Tongue (tissue), 2 donors: ENCODE measurements around the gene EPX. TPM values are rescaled to one million over a fixed set of nuclear protein-coding genes. Genes with fewer than 3 reads are reported as not detected.

Experiments
- DNase-seq: peaks from one replicate; pipeline ENCODE4 v3.0.0-alpha.2; 2015
- total RNA-seq: library from RNA; depleted of rRNA; stranded (reverse); fragments of >200 nt; gene quantifications from one replicate; pipeline ENCODE4 v1.2.3, GENCODE V29; 2014

The EPX gene
- total RNA-seq, 1 donor from 2014 or later, result not detected

DNA sequence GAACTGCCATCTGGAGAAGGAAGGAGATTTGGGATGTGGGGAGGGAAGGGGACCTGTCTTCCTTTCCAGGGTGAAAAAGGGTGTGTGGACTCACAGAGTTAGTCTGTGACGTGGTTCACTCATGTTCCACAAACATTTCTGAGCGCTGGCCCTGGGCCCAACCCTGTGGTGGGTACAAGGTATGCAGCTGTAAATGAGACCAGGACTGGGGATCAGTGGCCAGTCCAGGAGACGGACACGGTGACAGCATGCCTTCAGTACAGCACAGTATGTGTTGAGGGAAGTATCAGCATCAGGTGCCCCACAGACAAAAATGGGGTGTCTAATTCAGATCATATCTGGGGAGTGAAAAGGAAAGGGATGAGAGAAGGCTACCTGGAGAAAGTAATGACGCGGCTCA lies 5.5 kb upstream of the EPX start:
- DNase-seq, result no peak

DNA sequence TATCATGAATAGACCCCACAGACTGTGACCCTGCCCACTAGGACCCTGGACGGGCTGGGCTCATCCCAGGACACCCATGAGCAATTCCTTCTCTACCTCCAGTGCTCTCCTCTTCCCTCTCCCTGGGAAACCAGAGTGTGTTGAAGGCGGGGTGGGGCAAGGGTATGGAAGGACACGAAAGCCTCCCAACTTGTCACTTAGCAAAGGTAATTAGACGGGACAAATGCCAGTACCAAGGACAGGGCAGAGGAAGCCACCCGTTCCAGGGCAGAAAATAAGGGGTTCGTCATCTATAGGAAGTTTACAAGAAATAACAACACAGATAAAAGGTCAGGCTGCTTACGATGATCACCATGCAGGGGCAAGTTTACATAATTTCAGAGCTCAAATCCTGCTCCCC lies 4.9 kb upstream of the EPX start:
- no peak for DNase-seq

DNA sequence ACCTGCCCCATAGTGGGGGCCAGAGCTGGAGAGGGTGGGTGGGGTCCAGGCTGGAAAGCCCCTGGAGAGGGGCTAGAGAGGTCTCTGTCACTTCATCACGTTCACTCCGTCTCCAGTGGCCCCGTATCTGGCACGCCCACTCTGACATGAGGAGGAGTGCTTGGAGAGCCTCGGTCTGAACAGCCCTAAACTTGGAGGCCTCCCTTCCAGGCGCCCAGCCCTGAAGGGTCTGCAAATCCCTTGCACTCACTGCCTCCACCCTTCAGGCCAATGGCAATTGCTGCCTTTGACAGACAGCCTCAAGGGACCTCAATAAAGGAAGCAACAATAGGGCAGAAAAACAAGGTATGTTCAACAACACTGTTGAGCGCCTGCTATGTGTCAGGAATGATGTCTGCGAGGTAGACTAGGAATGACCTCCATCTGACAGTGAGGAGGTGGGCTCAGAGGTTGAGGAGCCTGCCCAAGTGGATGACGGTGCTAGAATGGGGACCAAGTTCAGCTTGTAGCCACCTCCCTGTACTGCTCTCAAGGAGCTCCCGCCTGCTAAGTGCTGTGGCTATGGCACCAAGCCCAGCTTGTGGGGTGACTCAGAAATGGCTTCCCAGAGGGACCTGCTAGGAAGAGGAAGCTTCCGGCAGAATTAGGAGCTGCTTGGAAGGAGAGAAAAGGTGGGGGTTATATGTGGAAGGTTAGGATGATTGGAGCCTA lies 2.9 kb upstream of the EPX start:
- DNase-seq, result no peak

DNA sequence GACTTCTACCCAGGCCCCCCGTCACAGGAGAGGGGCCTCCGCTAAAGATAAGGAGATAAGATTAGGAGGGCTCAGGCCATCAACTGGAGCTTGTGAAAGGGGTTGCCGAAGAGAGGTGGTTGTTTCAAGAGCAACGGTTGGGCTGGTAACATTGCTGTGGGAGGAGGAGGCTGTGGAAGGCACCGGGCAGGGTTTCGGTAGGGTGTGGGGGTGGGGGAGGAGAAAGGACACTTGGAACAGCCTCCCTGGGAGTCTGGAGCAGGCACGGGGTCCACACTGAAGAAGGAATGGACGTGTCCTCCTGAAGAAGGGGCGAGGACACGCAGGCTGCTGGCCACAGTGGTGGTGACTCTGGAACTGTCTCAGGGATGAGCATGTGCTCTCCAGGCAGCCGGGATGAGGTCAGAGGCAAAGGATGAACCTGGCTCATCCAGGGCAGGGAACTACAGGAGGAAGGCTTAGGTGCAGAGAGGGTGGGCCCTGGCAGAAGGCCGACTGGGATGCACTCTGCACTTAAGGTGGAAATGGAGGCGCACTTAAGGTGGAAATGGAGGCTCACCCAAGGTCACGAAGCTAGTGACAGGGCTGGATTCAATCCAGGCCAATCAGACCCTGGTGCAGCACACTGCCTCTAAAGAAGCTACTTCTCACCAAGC lies 1.2 kb upstream of the EPX start:
- DNase-seq, result no peak

DNA sequence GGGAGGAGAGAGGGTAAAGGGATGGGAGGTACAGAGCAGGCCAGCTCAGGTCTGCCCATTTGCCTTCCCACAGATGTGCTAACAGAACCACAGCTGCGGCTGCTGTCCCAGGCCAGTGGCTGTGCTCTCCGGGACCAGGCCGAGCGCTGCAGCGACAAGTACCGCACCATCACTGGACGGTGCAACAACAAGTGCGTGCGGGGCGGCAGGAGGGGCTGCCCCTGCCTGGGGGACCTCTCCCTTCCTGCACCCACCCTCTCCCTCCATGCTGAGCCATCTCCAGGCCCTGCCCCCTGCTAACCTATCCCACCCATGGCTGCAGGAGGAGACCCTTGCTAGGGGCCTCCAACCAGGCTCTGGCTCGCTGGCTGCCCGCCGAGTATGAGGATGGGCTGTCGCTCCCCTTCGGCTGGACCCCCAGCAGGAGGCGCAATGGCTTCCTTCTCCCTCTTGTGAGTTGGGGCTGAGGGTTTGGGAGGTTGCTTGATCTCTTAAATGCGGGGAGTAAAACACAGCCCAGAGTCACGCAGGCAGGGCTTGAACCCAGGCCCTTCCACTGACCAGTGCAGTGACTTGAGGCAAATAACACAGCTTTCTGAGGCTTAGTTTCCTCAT lies 1.2 kb downstream of the EPX start:
- DNase-seq, result no peak

DNA sequence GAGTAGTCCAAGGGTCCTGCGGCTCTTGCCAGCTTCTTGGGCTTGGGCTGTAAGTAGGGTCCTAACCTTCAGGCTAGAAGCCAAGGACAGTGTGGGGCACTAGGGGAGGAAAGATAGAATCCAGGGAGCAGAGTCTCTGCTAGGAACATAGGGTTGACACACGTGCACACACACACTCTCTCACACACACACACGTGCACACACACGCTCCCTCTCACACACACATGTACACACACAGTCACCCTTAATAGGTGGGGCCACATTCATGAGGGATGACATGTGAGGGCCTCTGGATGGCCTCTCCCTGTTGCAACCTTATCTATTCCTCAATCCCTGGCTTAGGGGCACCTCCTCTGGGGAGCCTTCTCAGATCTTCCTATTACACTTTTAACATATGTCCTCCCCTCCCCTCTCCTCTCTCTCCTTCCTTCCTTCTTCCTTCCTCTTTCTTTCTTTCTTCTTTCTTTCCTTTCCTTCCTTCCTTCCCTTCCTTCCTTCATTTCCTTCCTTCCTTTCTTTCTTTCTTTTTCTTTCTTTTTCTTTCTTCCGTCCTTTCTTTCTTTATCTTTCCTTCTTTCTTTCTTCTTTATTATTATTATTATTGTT lies 3.1 kb downstream of the EPX start:
- DNase-seq, result no peak

DNA sequence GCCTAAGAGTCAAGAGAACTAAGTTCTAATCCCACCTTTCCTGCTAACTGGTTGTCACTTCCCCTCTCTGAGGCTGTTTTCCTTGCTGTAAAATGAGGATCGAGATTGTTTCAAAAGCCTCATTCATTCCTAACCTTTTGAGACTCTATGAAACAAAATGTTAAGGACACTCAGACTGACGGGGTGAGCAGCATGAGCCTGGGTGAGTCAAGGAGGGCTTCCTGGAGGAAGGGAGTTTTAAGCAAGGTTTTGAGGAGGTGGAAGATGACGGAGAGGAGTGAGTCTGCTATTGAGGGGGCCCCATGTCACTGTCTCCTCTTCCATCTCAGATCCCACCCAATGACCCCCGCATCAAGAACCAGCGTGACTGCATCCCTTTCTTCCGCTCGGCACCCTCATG lies 4.1 kb downstream of the EPX start:
- DNase-seq, result no peak

DNA sequence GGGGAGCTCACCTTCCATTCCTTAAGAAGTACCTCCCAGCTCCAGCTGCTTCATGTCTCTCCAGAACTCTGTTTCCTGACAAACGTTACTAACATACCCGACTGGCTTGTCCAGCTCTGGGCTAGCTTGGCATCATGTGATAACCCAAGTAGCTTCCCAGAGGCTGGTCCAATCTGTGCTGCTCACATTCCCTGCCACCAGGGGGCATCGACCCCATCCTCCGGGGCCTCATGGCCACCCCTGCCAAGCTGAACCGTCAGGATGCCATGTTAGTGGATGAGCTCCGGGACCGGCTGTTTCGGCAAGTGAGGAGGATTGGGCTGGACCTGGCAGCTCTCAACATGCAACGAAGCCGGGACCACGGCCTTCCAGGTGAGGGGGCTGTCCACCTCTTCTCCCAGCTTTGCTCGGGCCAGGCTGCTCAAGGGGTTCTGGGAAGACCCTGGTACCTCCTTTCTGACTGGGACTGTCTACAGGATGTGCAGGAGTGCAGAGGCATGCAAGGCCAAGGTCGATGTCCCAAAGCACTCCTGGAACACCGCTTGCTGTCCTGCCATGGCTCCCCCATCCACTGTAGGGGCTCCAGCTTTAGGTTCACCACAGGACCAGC lies 7.6 kb downstream of the EPX start:
- DNase-seq, result peak; percentile 32

DNA sequence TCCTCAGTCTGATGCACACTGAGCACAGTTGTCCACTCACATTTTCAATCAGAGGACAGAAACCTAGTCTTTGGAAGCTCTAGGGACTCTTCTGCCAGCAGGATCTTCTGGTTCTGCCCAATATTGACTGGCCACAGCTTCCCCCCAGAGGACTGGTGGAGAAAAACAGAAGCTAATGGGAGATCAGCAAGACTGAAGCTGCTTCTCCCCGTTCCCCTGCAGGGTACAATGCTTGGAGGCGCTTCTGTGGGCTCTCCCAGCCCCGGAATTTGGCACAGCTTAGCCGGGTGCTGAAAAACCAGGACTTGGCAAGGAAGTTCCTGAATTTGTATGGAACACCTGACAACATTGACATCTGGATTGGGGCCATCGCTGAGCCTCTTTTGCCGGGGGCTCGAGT lies 10.3 kb downstream of the EPX start:
- no peak for DNase-seq

DNA sequence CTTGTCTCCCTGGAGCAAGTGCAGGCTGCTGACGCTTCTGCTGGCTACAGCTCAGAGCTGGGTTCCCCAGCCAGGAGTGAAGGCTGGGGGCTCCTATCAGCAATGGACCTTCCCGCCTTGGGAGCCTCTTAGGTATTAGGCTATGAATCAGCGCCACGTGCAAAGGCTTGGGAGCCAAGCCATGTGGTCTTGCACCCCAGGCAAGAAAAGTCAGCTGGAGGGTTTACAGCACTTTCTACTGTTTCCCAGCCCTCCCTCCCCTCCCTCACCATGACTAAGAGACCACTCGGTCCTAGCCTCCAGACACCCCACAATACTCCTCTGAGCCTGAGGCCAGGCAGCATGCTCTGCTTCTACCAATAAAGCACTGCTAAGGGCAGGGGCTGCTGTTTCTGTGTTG lies 12.3 kb downstream of the EPX start:
- DNase-seq, result no peak

DNA sequence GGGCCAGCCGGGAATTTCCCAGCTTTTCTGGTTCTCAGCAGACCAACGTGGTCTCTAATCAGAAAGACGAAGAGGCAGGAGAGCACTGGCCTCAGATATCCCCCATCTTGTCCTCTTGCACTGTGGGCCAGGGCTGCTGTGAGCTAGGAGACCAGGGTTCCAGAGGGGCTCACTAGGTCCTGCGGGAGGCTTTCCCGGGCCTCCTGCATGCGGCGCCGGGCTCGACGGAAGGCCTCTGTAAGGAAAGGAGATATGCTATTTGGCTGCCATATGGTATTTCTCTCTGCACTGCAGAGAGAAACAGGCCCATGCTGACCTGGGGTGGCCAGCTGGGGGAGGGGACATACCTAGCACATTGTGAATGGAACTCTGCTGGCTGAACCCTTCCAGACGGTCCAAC lies 13.4 kb downstream of the EPX start:
- no peak for DNase-seq

DNA sequence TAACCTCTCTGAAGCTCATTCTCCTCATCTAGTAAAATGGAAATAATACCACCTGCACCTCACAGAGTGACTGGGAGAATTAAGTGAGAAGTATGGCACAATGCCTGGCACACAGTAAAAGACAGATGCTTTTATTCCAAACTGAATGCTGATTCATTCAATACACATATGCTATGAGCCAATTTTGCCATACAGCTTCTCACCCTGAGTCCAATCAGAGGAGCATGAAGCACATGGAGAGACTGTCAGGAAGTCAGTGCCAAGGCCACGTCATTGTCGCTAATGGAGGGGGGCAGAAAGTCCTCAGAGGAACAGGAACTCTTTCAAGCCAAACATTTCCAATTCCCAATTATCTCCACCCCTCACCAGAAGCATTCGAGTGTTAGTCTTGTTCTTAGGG lies 14.9 kb downstream of the EPX start:
- DNase-seq, result no peak

DNA sequence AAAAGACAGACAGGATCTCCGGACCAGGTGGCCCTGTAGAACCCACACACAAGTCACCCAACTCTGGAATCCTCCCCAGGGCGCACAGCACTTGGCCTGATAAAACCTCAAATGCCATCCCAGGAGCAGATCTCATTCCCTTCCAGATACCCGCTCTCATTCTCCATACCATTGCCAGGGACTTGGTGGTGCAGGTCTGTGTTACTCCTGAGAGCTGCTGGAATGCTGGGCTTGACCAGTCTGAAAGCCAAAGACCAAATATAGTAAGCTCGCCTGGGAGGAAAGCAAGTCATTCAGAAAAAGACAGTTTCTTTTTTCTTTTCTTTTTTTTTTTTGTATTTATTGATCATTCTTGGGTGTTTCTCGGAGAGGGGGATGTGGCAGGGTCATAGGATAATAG lies 15.8 kb downstream of the EPX start:
- no peak for DNase-seq

DNA sequence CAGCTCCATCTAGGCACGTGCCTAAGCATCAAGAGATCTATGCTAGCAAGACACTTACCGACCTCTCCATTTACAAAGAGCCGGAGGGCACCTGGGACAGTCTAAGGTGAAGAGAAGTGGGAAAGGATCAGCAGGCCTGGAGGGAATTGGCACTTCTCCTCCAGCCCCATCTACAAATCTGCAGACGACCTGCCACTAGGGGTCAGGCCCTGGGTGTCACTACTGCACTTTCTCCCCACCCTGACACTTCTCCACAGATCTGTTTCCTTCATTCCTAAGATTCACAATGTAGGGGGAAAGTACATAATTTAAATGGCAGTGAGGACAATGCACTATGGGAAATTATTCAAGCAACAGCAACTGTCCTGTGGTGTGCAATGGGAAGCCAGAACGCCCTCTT lies 18.4 kb downstream of the EPX start:
- DNase-seq, result no peak

DNA sequence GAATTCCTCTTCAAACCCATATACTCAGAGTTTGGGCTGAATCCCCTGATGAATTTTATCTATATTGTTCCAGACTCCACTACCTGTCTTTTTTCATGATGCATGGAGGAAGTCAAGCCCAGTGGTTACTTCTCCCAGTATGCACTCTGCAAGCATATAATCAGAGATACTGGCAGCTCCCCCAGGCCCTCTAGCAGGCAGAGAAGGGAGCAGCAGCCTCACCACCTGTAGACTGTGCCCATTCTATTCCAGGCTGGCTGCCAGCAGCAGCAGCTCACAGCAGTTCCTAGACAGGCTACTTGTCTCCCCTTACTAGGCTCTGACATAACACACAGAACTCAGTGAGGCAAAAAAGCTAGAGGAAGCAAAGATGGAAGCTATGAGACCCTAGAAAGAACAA lies 23.2 kb downstream of the EPX start:
- no peak for DNase-seq

DNA sequence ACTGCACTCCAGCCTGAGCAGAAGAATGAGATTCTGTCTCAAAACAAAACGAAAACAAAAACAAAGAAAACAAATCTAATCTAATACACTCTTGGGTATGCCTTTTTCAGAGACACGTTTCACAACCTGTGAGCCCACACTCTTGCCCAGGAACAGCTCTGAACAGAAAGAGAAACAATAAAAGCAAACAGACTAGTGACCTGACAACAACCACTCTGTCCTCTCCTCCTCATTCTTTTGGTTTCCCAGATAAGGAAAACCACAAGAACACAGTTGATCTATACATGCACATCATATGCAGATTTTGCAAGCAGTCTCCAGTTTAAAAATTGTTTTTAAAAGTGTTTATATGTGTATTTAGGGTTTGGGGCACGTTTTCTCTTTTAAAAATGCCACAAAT lies 25.2 kb downstream of the EPX start:
- no peak for DNase-seq

DNA sequence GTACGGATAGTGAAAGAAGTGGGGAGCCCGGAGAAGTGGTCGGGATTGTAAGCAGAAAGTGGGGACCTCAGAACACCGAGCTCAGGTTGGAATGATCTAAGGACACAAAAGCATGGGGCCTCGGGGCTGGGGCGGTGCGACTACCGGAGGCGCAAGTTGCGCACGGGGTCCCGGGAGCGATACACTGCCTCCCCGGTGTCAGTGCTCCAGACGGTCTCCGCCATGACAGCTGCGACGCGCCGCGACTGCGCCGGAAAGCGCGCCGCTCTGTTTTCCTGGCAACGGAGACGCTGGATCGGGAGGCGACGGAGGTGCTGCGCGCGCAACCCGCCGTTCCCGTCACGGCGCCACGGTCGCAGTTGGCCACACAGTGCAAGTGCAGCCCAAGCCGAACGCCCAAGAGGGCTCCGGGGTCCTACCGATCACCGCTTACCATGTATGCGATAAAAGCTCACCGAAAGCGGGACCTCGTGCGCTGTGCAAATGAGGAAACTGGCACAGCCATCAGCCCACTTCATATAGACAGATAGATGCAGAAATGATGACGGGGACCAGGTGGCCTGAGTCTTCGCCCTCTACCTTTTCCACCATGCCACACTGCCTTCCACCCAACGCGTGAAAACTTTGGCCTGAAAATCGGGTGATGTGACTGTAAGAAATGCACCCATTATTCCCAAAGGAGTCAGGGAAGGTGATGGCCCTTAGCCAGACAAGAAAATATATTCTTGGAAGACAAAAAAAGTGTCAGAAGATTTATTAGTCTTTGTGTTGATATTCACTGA lies 26.7 kb downstream of the EPX start, which contains the start of gene MKS1:
Gene MKS1 (minus strand): TSS at position 249 of the 782 bp plus-strand sequence. CDS start 25 bp downstream, at position 224.
- DNase-seq, result peak; percentile 97

DNA sequence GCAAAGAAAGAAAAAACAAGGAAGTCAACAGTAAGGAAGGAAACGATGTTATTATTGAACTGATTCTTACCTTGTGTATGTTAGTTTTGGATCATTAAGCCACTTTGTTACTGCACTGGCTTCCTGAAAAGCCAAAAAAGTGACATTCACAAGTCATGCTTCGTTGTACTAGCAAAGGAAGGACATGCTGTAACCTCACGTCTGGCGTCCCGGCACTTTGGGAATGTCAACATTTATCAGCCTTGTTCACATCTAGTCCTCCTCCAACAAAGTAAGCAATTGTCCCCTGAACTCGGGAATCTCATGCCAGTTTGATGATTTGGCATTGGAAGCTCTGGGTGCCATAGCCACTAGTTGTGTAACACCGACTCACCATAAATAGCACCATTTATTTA lies 27.3 kb downstream of the EPX start:
- DNase-seq, result peak; percentile 3

DNA sequence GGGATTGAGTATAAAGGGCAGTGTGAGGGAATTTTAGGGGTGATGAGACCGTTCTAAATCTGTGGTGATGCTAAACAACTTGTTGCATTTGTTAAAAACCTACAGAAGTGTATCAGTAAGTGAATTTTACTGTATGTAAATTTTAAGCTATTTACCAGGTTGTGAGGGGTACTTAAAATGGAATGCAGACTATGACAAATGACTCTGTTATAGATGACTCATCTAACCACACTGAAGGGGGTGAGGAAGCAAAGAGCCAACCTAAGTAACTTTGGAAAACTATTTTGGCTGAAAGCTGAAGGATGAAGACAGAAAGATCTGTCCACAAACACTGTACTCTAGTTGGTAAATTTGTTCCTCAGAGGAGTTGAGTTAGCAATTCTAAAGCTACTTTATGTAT lies 31.8 kb downstream of the EPX start:
- DNase-seq, result no peak

DNA sequence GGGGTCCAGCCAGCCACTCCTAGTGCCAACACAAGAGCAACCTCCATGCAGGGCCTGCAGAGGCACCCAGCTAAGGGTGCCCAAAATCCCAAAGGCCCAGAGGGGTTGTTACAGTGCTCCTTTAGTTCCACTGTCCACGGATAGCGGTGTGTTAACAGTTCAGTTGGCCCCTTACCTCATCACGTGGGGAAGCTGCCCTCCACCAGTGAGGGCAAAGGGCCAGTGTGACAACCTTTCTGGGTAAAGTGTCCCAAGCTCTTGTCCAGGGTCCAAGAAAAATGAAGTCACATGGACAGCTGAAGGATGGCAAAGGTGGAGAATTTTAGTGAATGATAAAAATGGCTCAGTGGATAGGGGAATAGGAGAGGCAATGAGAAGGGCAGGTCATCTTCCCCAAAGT lies 35.2 kb downstream of the EPX start:
- DNase-seq, result no peak

DNA sequence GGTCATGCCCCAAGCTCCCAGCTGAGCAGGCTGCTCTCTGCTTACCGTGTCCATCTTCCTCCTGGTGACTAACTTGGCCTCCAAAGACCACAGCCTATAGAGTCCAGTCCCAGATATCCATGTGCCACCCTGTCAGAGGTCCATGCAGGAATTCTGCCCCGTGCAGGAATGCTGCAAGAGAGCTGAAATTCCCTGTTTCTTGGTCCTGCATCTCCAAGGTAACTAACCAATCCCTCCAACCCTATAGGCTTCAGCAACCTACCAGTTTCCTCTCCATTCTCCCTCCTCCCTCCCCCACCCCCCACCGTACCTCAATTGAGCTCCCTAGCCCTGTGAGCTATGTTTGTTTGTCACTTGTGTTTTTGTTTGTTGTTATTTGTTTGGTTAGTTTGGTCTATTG lies 36.2 kb downstream of the EPX start:
- no peak for DNase-seq

DNA sequence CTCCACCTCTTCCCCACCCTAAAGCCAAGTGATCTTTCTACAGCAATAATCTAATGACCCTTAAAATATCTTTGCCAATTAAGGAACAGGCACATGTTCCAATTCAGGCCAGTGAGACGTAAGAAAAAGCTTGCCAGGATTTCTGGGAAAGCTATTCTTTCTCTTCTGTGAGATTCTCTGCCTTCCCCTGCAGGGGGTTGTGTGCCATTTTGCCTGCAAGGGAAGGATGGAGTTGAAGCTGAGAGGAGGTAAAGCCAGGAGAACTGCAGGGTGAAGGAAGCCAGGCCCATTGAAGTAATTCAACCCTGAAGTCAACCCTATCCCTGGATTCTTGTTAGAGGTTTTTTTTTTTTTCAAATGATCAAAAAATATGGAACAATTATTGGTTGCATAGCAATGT lies 36.9 kb downstream of the EPX start:
- DNase-seq, result no peak
